Colonic mucosa (tissue), 4 donors: ENCODE results near the gene KHK. TPM values are rescaled to one million over a fixed set of nuclear protein-coding genes. Genes with fewer than 3 reads are reported as not detected.
A peak's percentile ranks its signal among the peaks of the same experiment; 100 is the strongest.

Source experiments
- DNase-seq: peaks from one replicate; pipeline ENCODE4 v3.0.0-alpha.2; 2020
- H3K27ac ChIP-seq: fragments of 200-600 bp; one replicate; pipeline ENCODE4 v1.8.0; 2021
- H3K27me3 ChIP-seq: fragments of 200-600 bp; one replicate; pipeline ENCODE4 v1.8.0; 2021
- H3K36me3 ChIP-seq: fragments of 200-600 bp; one replicate; pipeline ENCODE4 v1.8.0; 2021
- H3K4me1 ChIP-seq: fragments of 200-600 bp; one replicate; pipeline ENCODE4 v1.8.0; 2021; ENCODE audit warnings: mild to moderate bottlenecking
- H3K4me3 ChIP-seq: fragments of 200-600 bp; one replicate; pipeline ENCODE4 v1.8.0; 2021
- H3K9ac ChIP-seq, 2 donors: one replicate each; pipeline ENCODE4 v1.7.0; 2013; ENCODE audit warnings: control low read depth in 2 of 2, low read depth in 2 of 2, low read length in 2 of 2
- H3K9me3 ChIP-seq: fragments of 200-600 bp; one replicate; pipeline ENCODE4 v1.8.0; 2021
- CTCF ChIP-seq: fragments of 200-600 bp; IDR thresholded peaks from one replicate; pipeline ENCODE4 v1.8.0; 2022; ENCODE audit warnings: antibody characterized with exemption, mild to moderate bottlenecking
- intact Hi-C: fragments of 100-400 bp; cut with DNase I; formaldehyde crosslinking; loops from one replicate; pipeline ENCODE4 v1.14.1; 2022
- total RNA-seq, 2 donors: library from RNA; stranded (reverse); fragmentation: NEBNext Ultra II Directional in 1 of 2; extraction: Animal tissue kit (Norgen Biotek cat#: 25700) in 1 of 2; gene quantifications; one replicate each; pipeline ENCODE4 v1.2.1, GENCODE V29; 2021
- donor health status: healthy.
- donor health status: DM: no; HTN: no; CAD: no.
- donor health status: DM: no; HTN: no; CAD: no.

Gene KHK
- total RNA-seq, 2 donors from 2014 or later, result 8.9 to 20.3 TPM

- no peak for TF ChIP-seq CTCF
- Histone ChIP-seq H3K36me3 (peaks cover 41% of the 10 kb centered on the region), H3K4me1 (no peaks in the 10 kb centered on the region), H3K4me3 (no peak overlapping the region), H3K9me3 (no peaks in the 10 kb centered on the region), H3K9ac (no peak overlapping the region), H3K27me3 (no peaks in the 10 kb centered on the region), H3K27ac (no peak overlapping the region)
- intact Hi-C loops, result no loop called here
- DNase-seq, result no peak
Measured at GRCh38 chr2:27040282-27040681, 46.3 kb upstream of the KHK start.

GRCh38 chr2:27041752-27042151, 44.8 kb upstream of the KHK start:
- Histone ChIP-seq H3K36me3 (peaks cover 30% of the 10 kb centered on the region), H3K9ac (no peak overlapping the region)

GRCh38 chr2:27042159-27042661, 44.4 kb upstream of the KHK start:
- Histone ChIP-seq H3K27ac (peak overlapping the region; percentile 17), H3K27me3 (no peaks in the 10 kb centered on the region), H3K4me3 (no peak overlapping the region), H3K9ac (no peak overlapping the region), H3K36me3 (peaks cover 30% of the 10 kb centered on the region), H3K9me3 (no peaks in the 10 kb centered on the region), H3K4me1 (no peaks in the 10 kb centered on the region)
- intact Hi-C loops, result no loop called here
- DNase-seq, result no peak
- TF ChIP-seq CTCF, result no peak

More at GRCh38 chr2:27041752-27042151, 44.8 kb upstream of the KHK start:
- Histone ChIP-seq H3K4me3 (no peak overlapping the region), H3K4me1 (no peaks in the 10 kb centered on the region), H3K27ac (no peak overlapping the region), H3K9me3 (no peaks in the 10 kb centered on the region), H3K27me3 (no peaks in the 10 kb centered on the region)
- no peak for TF ChIP-seq CTCF
- intact Hi-C loops, result no loop called here
- no peak for DNase-seq

GRCh38 chr2:27042985-27043634, 43.5 kb upstream of the KHK start:
- Histone ChIP-seq H3K9me3 (no peaks in the 10 kb centered on the region), H3K27ac (peak overlapping the region; percentile 52), H3K36me3 (peaks cover 24% of the 10 kb centered on the region), H3K4me3 (no peak overlapping the region), H3K9ac (no peak overlapping the region), H3K27me3 (no peaks in the 10 kb centered on the region), H3K4me1 (no peaks in the 10 kb centered on the region)
- no peak for TF ChIP-seq CTCF
- DNase-seq, result no peak
- intact Hi-C loops, result no loop called here

- DNase-seq, result peak; percentile 51
Measured at GRCh38 chr2:27049422-27050280, 36.9 kb upstream of the KHK start.

More at GRCh38 chr2:27049422-27050280, 36.9 kb upstream of the KHK start:
- H3K9ac ChIP-seq, result peak overlapping the region; percentile 70 to 77
- peak overlapping the region; percentile 90 for H3K27ac ChIP-seq
- H3K9me3 ChIP-seq, result no peaks in the 10 kb centered on the region
- peak overlapping the region; percentile 85 for H3K4me3 ChIP-seq
- intact Hi-C loops, result no loop called here
- no peak for TF ChIP-seq CTCF
- H3K27me3 ChIP-seq, result no peaks in the 10 kb centered on the region
- peaks cover 7% of the 10 kb centered on the region for H3K4me1 ChIP-seq
- no peaks in the 10 kb centered on the region for H3K36me3 ChIP-seq
